PFSK-1 (cell line): ENCODE data around the gene ITGB6.

Source experiments
- FOXP2 ChIP-seq: optimal IDR thresholded peaks from 2 replicates; pipeline ENCODE3; 2011; ENCODE audit warnings: borderline replicate concordance, control low read depth, inconsistent platforms; ENCODE audit not compliant: insufficient read depth; ENCODE audit errors: extremely low read length, extremely low read depth
- POLR2AphosphoS5 ChIP-seq: IDR thresholded peaks from 2 replicates; pipeline ENCODE4 v1.6.1; 2012; ENCODE audit warnings: low read depth, mild to moderate bottlenecking, control low read depth, low read length, moderate library complexity
- SIN3A ChIP-seq: IDR thresholded peaks from 2 replicates; pipeline ENCODE4 v1.6.1; 2012; ENCODE audit warnings: mild to moderate bottlenecking, low read length, moderate library complexity, borderline replicate concordance; ENCODE audit not compliant: insufficient read depth
- TAF1 ChIP-seq: IDR thresholded peaks from 2 replicates; pipeline ENCODE4 v1.6.1; 2012; ENCODE audit warnings: low read length, control low read depth, borderline replicate concordance; ENCODE audit not compliant: insufficient read depth
- TF ChIP-seq, protein P1 (sequence below), 2 experiments: IDR thresholded peaks; 2 replicates each; pipeline versions ENCODE4 v1.6.1 to v1.8.0; 2011 to 2012; ENCODE audit warnings: low read depth in 2 of 2, low read length in 2 of 2, control low read depth in 1 of 2, inconsistent platforms in 1 of 2, mild to moderate bottlenecking in 1 of 2, moderate library complexity in 1 of 2; ENCODE audit not compliant: insufficient read depth in 1 of 2

ITGB6 gene

DNA sequence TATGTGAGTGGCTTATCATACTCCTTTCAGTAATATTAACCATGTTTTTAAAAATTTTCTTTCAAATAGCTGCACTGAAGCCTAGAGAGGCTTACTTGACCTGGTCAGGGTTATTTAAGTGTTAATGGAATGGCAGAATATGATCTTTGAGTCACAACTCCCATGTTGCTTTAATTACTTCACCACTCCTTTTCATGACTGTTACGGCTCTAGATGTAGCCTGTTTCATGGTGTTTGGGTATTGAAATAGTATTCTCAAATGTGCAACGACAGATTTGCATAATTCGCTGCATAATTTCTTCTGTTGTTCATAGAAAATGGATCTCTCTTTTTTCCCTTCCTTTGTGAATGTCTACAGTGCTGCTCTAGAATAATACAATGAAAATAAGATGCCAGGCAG is 86.1 kb downstream of the ITGB6 start:
- TF ChIP-seq POLR2AphosphoS5, result no peak
- TF ChIP-seq, protein P1, sequence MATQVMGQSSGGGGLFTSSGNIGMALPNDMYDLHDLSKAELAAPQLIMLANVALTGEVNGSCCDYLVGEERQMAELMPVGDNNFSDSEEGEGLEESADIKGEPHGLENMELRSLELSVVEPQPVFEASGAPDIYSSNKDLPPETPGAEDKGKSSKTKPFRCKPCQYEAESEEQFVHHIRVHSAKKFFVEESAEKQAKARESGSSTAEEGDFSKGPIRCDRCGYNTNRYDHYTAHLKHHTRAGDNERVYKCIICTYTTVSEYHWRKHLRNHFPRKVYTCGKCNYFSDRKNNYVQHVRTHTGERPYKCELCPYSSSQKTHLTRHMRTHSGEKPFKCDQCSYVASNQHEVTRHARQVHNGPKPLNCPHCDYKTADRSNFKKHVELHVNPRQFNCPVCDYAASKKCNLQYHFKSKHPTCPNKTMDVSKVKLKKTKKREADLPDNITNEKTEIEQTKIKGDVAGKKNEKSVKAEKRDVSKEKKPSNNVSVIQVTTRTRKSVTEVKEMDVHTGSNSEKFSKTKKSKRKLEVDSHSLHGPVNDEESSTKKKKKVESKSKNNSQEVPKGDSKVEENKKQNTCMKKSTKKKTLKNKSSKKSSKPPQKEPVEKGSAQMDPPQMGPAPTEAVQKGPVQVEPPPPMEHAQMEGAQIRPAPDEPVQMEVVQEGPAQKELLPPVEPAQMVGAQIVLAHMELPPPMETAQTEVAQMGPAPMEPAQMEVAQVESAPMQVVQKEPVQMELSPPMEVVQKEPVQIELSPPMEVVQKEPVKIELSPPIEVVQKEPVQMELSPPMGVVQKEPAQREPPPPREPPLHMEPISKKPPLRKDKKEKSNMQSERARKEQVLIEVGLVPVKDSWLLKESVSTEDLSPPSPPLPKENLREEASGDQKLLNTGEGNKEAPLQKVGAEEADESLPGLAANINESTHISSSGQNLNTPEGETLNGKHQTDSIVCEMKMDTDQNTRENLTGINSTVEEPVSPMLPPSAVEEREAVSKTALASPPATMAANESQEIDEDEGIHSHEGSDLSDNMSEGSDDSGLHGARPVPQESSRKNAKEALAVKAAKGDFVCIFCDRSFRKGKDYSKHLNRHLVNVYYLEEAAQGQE (IDR thresholded peaks at IDR 0.05; ENCODE audit: insufficient read depth in 1 of 2, low read depth in 2 of 2, low read length in 2 of 2), result no peak
- no peak for TF ChIP-seq FOXP2
- no peak for TF ChIP-seq SIN3A
- TF ChIP-seq TAF1, result no peak

DNA sequence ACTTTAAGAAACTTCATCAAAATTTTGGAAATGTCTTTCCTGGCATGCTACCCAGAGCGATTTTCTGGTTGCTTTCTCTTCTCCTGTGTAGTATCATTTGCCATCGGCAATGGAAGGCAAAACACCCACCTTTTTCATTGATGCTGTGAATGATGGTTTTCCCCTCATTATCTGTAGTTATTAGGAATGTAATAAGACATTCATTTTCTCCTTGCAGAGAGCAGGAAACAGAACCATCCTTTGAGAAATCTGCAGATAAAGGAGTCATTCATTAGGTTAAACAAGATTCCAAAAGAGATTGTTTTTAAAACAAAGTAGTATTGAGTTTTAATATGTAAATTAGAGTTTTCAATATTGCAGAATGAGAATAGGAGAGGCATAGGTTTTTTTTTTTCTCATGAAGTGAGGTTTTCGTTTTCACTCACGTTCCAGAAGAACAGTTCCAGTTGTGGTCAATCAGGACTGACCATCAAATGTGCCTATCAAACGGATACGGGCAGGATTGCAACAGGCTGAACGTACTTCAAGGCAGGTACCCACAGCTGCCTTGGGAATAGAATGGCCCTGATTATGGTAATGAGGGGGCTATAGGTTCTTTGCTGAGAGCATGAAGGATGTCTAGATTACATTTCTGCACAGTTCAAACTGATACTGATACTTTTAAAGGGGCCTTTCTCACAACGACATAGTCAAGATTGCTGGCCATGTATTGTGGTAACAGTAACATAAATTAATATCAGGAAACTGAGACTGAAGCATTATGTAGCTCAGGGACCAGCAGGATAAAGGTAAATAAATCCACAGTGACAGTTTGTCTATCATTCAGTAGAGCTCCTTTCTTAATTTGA is 87.9 kb downstream of the ITGB6 start:
- TF ChIP-seq POLR2AphosphoS5 (no peak), SIN3A (no peak), TAF1 (no peak), FOXP2 (no peak)
- TF ChIP-seq, protein P1 (IDR thresholded peaks at IDR 0.05; ENCODE audit: insufficient read depth in 1 of 2, low read depth in 2 of 2, low read length in 2 of 2), result no peak

DNA sequence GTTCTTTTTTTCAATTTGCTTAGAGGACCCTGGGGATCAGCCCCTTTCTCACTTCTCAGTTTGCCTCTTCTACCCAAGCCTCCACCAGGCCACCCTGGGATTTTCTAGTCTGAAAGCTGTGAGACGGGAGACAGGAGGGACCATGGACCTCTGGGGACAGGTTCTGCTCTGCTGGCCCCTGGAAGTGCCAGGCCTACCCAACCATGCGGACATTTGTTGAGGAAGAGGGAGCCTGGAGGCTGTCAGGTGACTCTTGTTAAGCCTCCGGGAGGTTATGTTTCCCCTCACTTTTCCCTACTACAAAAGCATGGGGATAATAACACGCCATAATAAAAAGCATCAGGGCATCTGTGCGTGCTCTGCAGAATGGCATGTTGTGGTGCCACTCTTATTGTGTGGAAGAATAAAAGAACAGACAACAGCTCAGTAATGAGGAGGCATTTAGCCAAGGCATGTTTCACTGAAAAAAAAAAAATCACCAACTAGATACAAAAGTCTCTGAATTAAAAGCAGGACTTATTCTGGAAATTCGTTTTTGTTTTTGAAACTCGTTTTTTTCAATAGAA is 89.3 kb downstream of the ITGB6 start:
- TF ChIP-seq, protein P1 (IDR thresholded peaks at IDR 0.05; ENCODE audit: insufficient read depth in 1 of 2, low read depth in 2 of 2, low read length in 2 of 2), result no peak
- TF ChIP-seq POLR2AphosphoS5, result no peak
- no peak for TF ChIP-seq TAF1
- TF ChIP-seq SIN3A, result no peak
- TF ChIP-seq FOXP2, result no peak

DNA sequence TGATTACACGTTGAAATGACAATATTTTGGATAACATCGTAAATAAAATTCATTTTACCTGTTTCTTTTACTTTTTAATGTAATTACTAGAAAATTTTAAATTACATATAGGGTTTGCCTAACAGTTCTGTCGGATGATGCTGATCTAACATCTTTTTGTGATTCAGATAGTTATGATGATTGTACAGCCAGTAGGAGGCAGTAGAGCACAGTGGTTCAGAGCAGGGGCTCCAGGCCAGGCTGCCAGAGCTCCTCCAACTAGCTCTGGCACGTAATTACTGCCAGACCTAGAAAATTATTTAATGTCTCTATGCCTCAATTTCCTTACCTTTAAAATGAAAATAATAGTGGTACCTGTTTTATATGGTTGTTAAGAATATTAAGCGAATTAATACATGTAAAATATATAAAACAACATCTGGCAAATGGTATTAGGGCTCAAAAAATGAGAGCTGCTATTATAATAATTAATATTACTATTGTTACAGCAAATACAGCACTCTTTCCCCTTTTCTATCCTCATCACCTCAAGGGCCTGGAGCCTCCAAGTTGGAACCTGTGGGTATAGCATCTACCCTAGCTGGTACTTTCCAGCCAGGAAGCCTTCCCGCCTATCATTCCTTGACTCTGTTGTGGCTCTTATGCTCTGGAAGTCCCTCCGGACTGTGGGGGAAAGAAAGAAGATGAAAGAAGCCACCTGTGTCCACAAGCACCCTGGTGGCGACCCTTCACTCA is 90.0 kb downstream of the ITGB6 start:
- TF ChIP-seq POLR2AphosphoS5, result no peak
- TF ChIP-seq TAF1, result no peak
- TF ChIP-seq, protein P1 (IDR thresholded peaks at IDR 0.05; ENCODE audit: insufficient read depth in 1 of 2, low read depth in 2 of 2, low read length in 2 of 2), result no peak
- TF ChIP-seq FOXP2, result no peak
- no peak for TF ChIP-seq SIN3A
